Measurements from ENCODE around the gene HECW1.
A peak's percentile ranks its signal among the peaks of the same experiment; 100 is the strongest.
"Not testable (repeated sequence)": the region's sequence is repeated elsewhere in the genome, so short reads cannot be mapped to it uniquely, and the experiment has no call there.

The HECW1 gene

DNA sequence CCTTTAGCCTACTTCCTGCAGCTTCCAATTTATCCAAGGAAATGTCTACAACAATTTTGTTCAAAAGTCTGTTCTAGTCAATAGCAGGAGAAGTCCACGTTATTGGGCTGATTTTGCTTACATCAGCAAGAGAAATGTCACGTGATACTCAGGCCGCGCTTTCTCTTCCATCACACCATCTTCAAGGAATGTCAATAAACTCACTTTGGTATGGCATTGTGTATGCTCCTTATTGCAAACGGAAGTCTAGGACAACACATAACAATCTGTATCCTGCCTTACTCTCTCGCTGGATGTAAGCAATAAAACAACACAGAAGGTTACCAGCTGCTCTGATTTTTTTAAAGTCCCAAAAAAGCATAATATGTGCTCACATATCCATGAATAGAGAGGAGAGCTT is 453.3 kb downstream of the HECW1 start:
- no peaks in the 10 kb centered on the region for H3K36me3 ChIP-seq (ENCODE audit: insufficient read depth, low read length)
- H3K27me3 ChIP-seq (ENCODE audit: control insufficient read depth in 1 of 2, insufficient read depth in 2 of 2, low read length in 2 of 2) = no peaks in the 10 kb centered on the region

DNA sequence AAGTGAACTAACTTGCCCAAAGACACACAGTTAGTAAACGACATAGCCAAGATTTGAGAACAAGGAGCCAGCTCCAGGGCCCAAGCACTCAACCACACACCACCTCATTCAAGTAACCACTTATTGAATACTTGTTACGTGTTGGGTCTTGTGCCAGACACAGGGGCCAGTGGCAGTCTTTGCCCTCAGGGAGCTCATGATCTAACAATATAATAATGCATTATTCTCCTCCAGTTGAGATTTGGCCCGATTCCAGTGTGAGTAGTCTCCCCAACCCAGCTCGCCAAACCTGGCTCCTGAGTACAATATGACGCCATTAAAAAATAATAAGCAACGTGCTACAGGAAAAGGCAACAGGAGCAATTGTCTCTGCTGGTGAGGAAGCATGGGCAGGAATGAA is 456.1 kb downstream of the HECW1 start:
- no peaks in the 10 kb centered on the region for H3K9me3 ChIP-seq (ENCODE audit: low read length)
- no peaks in the 10 kb centered on the region for H3K36me3 ChIP-seq (ENCODE audit: insufficient read depth, low read length)
- no peak overlapping the region for H3K9ac ChIP-seq (ENCODE audit: low read length)
- H3K4me3 ChIP-seq (ENCODE audit: low read depth in 1 of 2, low read length in 2 of 2) = no peak overlapping the region
- H3K27ac ChIP-seq (ENCODE audit: low read depth, low read length) = no peak overlapping the region
- no peaks in the 10 kb centered on the region for H3K27me3 ChIP-seq (ENCODE audit: control insufficient read depth in 1 of 2, insufficient read depth in 2 of 2, low read length in 2 of 2)
- H3K4me1 ChIP-seq (ENCODE audit: insufficient read depth, low read length) = no peaks in the 10 kb centered on the region

More for the DNA sequence above, 453.3 kb downstream of the HECW1 start:
- Histone ChIP-seq H3K4me1 (ENCODE audit: insufficient read depth, low read length) (no peaks in the 10 kb centered on the region), H3K9me3 (ENCODE audit: low read length) (no peaks in the 10 kb centered on the region), H3K27ac (ENCODE audit: low read depth, low read length) (no peak overlapping the region), H3K4me3 (ENCODE audit: low read depth in 1 of 2, low read length in 2 of 2) (no peak overlapping the region), H3K9ac (ENCODE audit: low read length) (no peak overlapping the region)

DNA sequence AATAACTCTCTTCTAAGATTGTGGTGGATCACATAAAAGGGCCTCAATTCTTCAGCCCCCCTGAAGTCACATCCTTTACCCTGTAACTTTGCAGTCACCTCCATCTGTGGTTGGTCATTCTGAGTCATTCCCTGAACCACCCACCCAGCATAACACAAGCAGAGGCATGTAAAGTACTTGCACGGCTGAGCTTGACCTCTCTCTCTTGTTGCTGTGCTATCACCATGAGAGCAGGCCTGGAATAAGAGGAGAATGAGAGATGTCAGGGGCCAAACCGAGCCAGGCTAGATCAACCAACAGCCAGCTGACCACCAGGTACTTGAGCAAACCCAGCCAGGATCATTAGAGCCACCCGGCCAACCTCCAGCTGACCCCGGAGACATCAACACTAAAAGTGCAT is 457.0 kb downstream of the HECW1 start:
- Histone ChIP-seq H3K4me1 (ENCODE audit: insufficient read depth, low read length) (no peaks in the 10 kb centered on the region), H3K4me3 (ENCODE audit: low read depth in 1 of 2, low read length in 2 of 2) (no peak overlapping the region), H3K9me3 (ENCODE audit: low read length) (no peaks in the 10 kb centered on the region), H3K9ac (ENCODE audit: low read length) (no peak overlapping the region), H3K27me3 (ENCODE audit: control insufficient read depth in 1 of 2, insufficient read depth in 2 of 2, low read length in 2 of 2) (no peaks in the 10 kb centered on the region), H3K36me3 (ENCODE audit: insufficient read depth, low read length) (no peaks in the 10 kb centered on the region), H3K27ac (ENCODE audit: low read depth, low read length) (no peak overlapping the region)

- Histone ChIP-seq H3K4me3 (ENCODE audit: low read depth in 1 of 2, low read length in 2 of 2) (no peak overlapping the region), H3K4me1 (ENCODE audit: insufficient read depth, low read length) (no peaks in the 10 kb centered on the region), H3K36me3 (ENCODE audit: insufficient read depth, low read length) (no peaks in the 10 kb centered on the region), H3K9me3 (ENCODE audit: low read length) (no peaks in the 10 kb centered on the region), H3K27ac (ENCODE audit: low read depth, low read length) (no peak overlapping the region), H3K27me3 (ENCODE audit: control insufficient read depth in 1 of 2, insufficient read depth in 2 of 2, low read length in 2 of 2) (no peaks in the 10 kb centered on the region), H3K9ac (ENCODE audit: low read length) (no peak overlapping the region)
Observed at GRCh38 chr7:43570688-43571365, 458.4 kb downstream of the HECW1 start.

- H3K4me1 ChIP-seq (ENCODE audit: insufficient read depth, low read length) = no peaks in the 10 kb centered on the region
- no peak overlapping the region for H3K27ac ChIP-seq (ENCODE audit: low read depth, low read length)
- no peak overlapping the region for H3K4me3 ChIP-seq (ENCODE audit: low read depth in 1 of 2, low read length in 2 of 2)
- no peak overlapping the region for H3K9ac ChIP-seq (ENCODE audit: low read length)
- no peaks in the 10 kb centered on the region for H3K27me3 ChIP-seq (ENCODE audit: control insufficient read depth in 1 of 2, insufficient read depth in 2 of 2, low read length in 2 of 2)
- no peaks in the 10 kb centered on the region for H3K9me3 ChIP-seq (ENCODE audit: low read length)
- H3K36me3 ChIP-seq (ENCODE audit: insufficient read depth, low read length) = no peaks in the 10 kb centered on the region
Observed at GRCh38 chr7:43572516-43573049, 460.1 kb downstream of the HECW1 start.

GRCh38 chr7:43573832-43574231 is 461.4 kb downstream of the HECW1 start:
- not testable (repeated sequence) for H3K4me1 ChIP-seq (ENCODE audit: insufficient read depth, low read length); H3K27me3 ChIP-seq (ENCODE audit: control insufficient read depth in 1 of 2, insufficient read depth in 2 of 2, low read length in 2 of 2); H3K27ac ChIP-seq (ENCODE audit: low read depth, low read length); H3K9me3 ChIP-seq (ENCODE audit: low read length); H3K36me3 ChIP-seq (ENCODE audit: insufficient read depth, low read length); H3K4me3 ChIP-seq (ENCODE audit: low read depth in 1 of 2, low read length in 2 of 2); H3K9ac ChIP-seq (ENCODE audit: low read length)

- Histone ChIP-seq H3K4me3 (ENCODE audit: low read depth in 1 of 2, low read length in 2 of 2) (no peak overlapping the region), H3K4me1 (ENCODE audit: insufficient read depth, low read length) (no peaks in the 10 kb centered on the region), H3K9me3 (ENCODE audit: low read length) (no peaks in the 10 kb centered on the region), H3K9ac (ENCODE audit: low read length) (no peak overlapping the region), H3K36me3 (ENCODE audit: insufficient read depth, low read length) (no peaks in the 10 kb centered on the region), H3K27me3 (ENCODE audit: control insufficient read depth in 1 of 2, insufficient read depth in 2 of 2, low read length in 2 of 2) (no peaks in the 10 kb centered on the region), H3K27ac (ENCODE audit: low read depth, low read length) (no peak overlapping the region)
Observed at GRCh38 chr7:43575506-43575905, 463.1 kb downstream of the HECW1 start.

- no peaks in the 10 kb centered on the region for H3K36me3 ChIP-seq (ENCODE audit: insufficient read depth, low read length)
- no peak overlapping the region for H3K9ac ChIP-seq (ENCODE audit: low read length)
- H3K27ac ChIP-seq (ENCODE audit: low read depth, low read length) = no peak overlapping the region
- no peaks in the 10 kb centered on the region for H3K9me3 ChIP-seq (ENCODE audit: low read length)
- H3K4me1 ChIP-seq (ENCODE audit: insufficient read depth, low read length) = no peaks in the 10 kb centered on the region
- H3K4me3 ChIP-seq (ENCODE audit: low read depth in 1 of 2, low read length in 2 of 2) = no peak overlapping the region
- no peaks in the 10 kb centered on the region for H3K27me3 ChIP-seq (ENCODE audit: control insufficient read depth in 1 of 2, insufficient read depth in 2 of 2, low read length in 2 of 2)
Observed at GRCh38 chr7:43576241-43576640, 463.8 kb downstream of the HECW1 start.

- Histone ChIP-seq H3K36me3 (ENCODE audit: insufficient read depth, low read length) (no peaks in the 10 kb centered on the region), H3K9ac (ENCODE audit: low read length) (no peak overlapping the region), H3K27ac (ENCODE audit: low read depth, low read length) (no peak overlapping the region), H3K9me3 (ENCODE audit: low read length) (no peaks in the 10 kb centered on the region), H3K4me1 (ENCODE audit: insufficient read depth, low read length) (peaks cover 4% of the 10 kb centered on the region), H3K27me3 (ENCODE audit: control insufficient read depth in 1 of 2, insufficient read depth in 2 of 2, low read length in 2 of 2) (no peaks in the 10 kb centered on the region), H3K4me3 (ENCODE audit: low read depth in 1 of 2, low read length in 2 of 2) (no peak overlapping the region)
Observed at GRCh38 chr7:43577485-43577951, 465.1 kb downstream of the HECW1 start.

DNA sequence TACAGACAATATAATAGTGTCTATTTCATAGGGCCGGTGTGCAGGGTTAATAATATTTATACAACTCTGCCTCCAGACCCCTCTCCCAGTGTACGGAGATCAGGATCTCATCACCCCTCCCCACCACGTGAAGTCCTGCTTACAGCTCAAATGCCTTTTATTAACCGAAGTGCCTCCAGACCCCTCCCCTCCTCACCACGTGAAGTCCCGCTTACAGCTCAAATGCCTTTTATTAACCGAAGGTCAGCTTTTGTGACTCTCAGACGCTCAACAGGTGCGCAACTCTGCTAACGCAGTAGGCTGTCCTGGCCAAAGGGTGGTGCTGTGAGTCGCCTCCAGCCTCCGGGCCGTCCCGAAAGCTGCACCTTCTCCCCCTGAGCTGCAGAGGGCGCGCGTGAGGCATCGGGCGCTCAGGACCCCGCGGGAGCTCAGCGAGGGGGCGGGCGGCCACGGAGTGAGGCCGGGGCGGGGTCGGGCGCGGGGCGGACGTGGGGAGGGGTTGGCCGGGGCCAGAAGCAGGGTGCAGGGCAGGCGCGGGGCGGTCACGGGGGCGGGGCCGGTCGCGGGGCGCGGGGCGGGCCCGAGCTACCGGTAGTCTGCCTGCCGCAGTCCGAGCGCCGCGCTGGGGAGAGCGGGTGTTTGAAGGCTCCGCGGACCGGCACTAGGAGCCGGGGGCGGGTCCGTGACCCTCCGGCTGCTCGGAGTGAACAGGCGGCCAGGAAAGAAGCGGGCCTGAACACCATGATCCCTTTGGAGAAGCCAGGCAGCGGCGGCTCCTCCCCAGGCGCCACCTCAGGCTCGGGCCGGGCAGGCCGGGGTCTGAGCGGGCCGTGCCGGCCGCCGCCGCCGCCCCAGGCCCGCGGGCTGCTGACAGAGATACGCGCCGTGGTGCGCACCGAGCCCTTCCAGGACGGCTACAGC is 470.3 kb downstream of the HECW1 start, which contains the start of gene STK17A:
TSS of gene STK17A (plus strand) at position 606 of the 921 bp plus-strand sequence. CDS start at position 742, 136 bp downstream.
- peak within 1 kb of the TSS; percentile 74 for H3K27ac ChIP-seq (ENCODE audit: low read depth, low read length)

GRCh38 chr7:43583424-43584194 is 471.2 kb downstream of the HECW1 start:
- Histone ChIP-seq H3K4me1 (ENCODE audit: insufficient read depth, low read length) (peaks cover 23% of the 10 kb centered on the region), H3K9me3 (ENCODE audit: low read length) (no peaks in the 10 kb centered on the region), H3K9ac (ENCODE audit: low read length) (peak overlapping the region; percentile 87), H3K27ac (ENCODE audit: low read depth, low read length) (peak overlapping the region; percentile 74), H3K36me3 (ENCODE audit: insufficient read depth, low read length) (no peaks in the 10 kb centered on the region), H3K27me3 (ENCODE audit: control insufficient read depth in 1 of 2, insufficient read depth in 2 of 2, low read length in 2 of 2) (no peaks in the 10 kb centered on the region), H3K4me3 (ENCODE audit: low read depth in 1 of 2, low read length in 2 of 2) (peak overlapping the region; percentile 81 to 88)

More for the DNA sequence above, 470.3 kb downstream of the HECW1 start, which contains the start of gene STK17A:
- no peaks in the 10 kb centered on the region for H3K36me3 ChIP-seq (ENCODE audit: insufficient read depth, low read length)
- H3K27me3 ChIP-seq (ENCODE audit: control insufficient read depth in 1 of 2, insufficient read depth in 2 of 2, low read length in 2 of 2) = no peaks in the 10 kb centered on the region
- no peaks in the 10 kb centered on the region for H3K9me3 ChIP-seq (ENCODE audit: low read length)
- H3K9ac ChIP-seq (ENCODE audit: low read length) = peak within 1 kb of the TSS; percentile 87
- H3K4me3 ChIP-seq (ENCODE audit: low read depth in 1 of 2, low read length in 2 of 2) = peak within 1 kb of the TSS; percentile 81 to 88
- peaks cover 23% of the 10 kb centered on the region for H3K4me1 ChIP-seq (ENCODE audit: insufficient read depth, low read length)
